RWPE2 (cell line): ENCODE data around the gene ZNF566.
A peak's percentile ranks its signal among the peaks of the same experiment; 100 is the strongest.

ENCODE experiments used
- ATAC-seq: fragments of 200-7000 bp; cut with Tn5 transposase; 3 replicates; pipeline ENCODE4 v1.9.1; 2021; ENCODE audit warnings: low read depth
- DNase-seq: peaks from one replicate; pipeline ENCODE4 v3.0.0-alpha.2; 2020; ENCODE audit warnings: low spot score
- H3K27ac ChIP-seq: fragments of 450-650 bp; 2 replicates; pipeline ENCODE4 v1.5.1; 2017; ENCODE audit warnings: mild to moderate bottlenecking; ENCODE audit not compliant: poor library complexity, severe bottlenecking
- H3K27me3 ChIP-seq: fragments of 250-450 bp; sonication (Bioruptor Pico); 2 replicates; pipeline ENCODE4 v1.5.1; 2021; ENCODE audit warnings: mild to moderate bottlenecking, moderate library complexity; ENCODE audit not compliant: insufficient read depth, poor library complexity, severe bottlenecking
- H3K36me3 ChIP-seq: fragments of 250-450 bp; sonication (Bioruptor Pico); 2 replicates; pipeline ENCODE4 v1.5.1; 2020; ENCODE audit warnings: low read depth, mild to moderate bottlenecking, moderate library complexity
- H3K4me1 ChIP-seq: fragments of 250-450 bp; sonication (Bioruptor Pico); 2 replicates; pipeline ENCODE4 v1.5.1; 2021; ENCODE audit warnings: mild to moderate bottlenecking, moderate library complexity; ENCODE audit not compliant: insufficient read depth, poor library complexity, severe bottlenecking
- H3K4me3 ChIP-seq: fragments of 250-450 bp; sonication (Bioruptor Pico); 2 replicates; pipeline ENCODE4 v1.5.1; 2021; ENCODE audit warnings: mild to moderate bottlenecking, moderate library complexity; ENCODE audit not compliant: severe bottlenecking
- H3K9me3 ChIP-seq: fragments of 250-450 bp; sonication (Bioruptor Pico); 2 replicates; pipeline ENCODE4 v1.5.1; 2021; ENCODE audit warnings: mild to moderate bottlenecking, moderate library complexity; ENCODE audit not compliant: severe bottlenecking
- CTCF ChIP-seq: fragments of 450-650 bp; IDR thresholded peaks from one replicate; pipeline ENCODE4 v1.5.1; 2017; ENCODE audit warnings: mild to moderate bottlenecking, moderate library complexity; ENCODE audit not compliant: poor library complexity, severe bottlenecking

The ZNF566 gene

GRCh38 chr19:36489118-36489919 is at the start of gene ZNF566:
ZNF566 (minus strand) TSS chr19:36489561; CDS start chr19:36476557, 13,004 bp downstream.
- peak within 1 kb of the TSS; percentile 64 for H3K27ac ChIP-seq
- no peaks in the 10 kb centered on the region for H3K27me3 ChIP-seq
- DNase-seq (peak; percentile 95), ATAC-seq (peak; percentile 93)
- no peaks in the 10 kb centered on the region for H3K9me3 ChIP-seq
- H3K36me3 ChIP-seq = no peaks in the 10 kb centered on the region
- TF ChIP-seq CTCF = no peak
- H3K4me1 ChIP-seq = no peaks in the 10 kb centered on the region
- H3K4me3 ChIP-seq = peak within 1 kb of the TSS; percentile 96

- TF ChIP-seq CTCF = no peak
- H3K27ac ChIP-seq = peak overlapping the region; percentile 56
- ATAC-seq (no peak), DNase-seq (no peak)
- H3K9me3 ChIP-seq = no peaks in the 10 kb centered on the region
- H3K27me3 ChIP-seq = no peaks in the 10 kb centered on the region
- peaks cover 19% of the 10 kb centered on the region for H3K36me3 ChIP-seq
- no peaks in the 10 kb centered on the region for H3K4me1 ChIP-seq
- peak overlapping the region; percentile 43 for H3K4me3 ChIP-seq
Observed at GRCh38 chr19:36528921-36529518, 39.7 kb upstream of the ZNF566 start.

GRCh38 chr19:36528194-36528920 is 39.0 kb upstream of the ZNF566 start, which contains the start of gene ZNF260:
ZNF260 (minus strand) TSS chr19:36528271; CDS start chr19:36515238, 13,033 bp downstream.
- peak within 1 kb of the TSS; percentile 56 for H3K27ac ChIP-seq
- TF ChIP-seq CTCF = no peak
- peak within 1 kb of the TSS; percentile 43 for H3K4me3 ChIP-seq
- ATAC-seq (peak; percentile 96), DNase-seq (peak; percentile 94)
- no peaks in the 10 kb centered on the region for H3K27me3 ChIP-seq
- no peaks in the 10 kb centered on the region for H3K4me1 ChIP-seq
- peaks cover 25% of the 10 kb centered on the region for H3K36me3 ChIP-seq
- H3K9me3 ChIP-seq = no peaks in the 10 kb centered on the region

GRCh38 chr19:36527873-36528193 is 38.5 kb upstream of the ZNF566 start:
- no peaks in the 10 kb centered on the region for H3K27me3 ChIP-seq
- peak overlapping the region; percentile 43 for H3K4me3 ChIP-seq
- no peak for TF ChIP-seq CTCF
- no peaks in the 10 kb centered on the region for H3K9me3 ChIP-seq
- ATAC-seq = peak; percentile 7; the same call in 1 of the 3 replicates
- no peaks in the 10 kb centered on the region for H3K4me1 ChIP-seq
- peaks cover 30% of the 10 kb centered on the region for H3K36me3 ChIP-seq
- no peak for DNase-seq
- H3K27ac ChIP-seq = peak overlapping the region; percentile 56
